ENCODE measurements around the gene ZC3H13.
"Not testable (repeated sequence)": the region's sequence is repeated elsewhere in the genome, so short reads cannot be mapped to it uniquely, and the experiment has no call there.

Gene ZC3H13

GRCh38 chr13:46010148-46010547, 42.4 kb downstream of the ZC3H13 start:
- in situ Hi-C loops (cut with MboI; ENCODE audit: low sequenced_read_pairs), result no loop called here

- in situ Hi-C loops (cut with MboI; ENCODE audit: low sequenced_read_pairs), result no loop called here
Observed at GRCh38 chr13:46008631-46009030, 43.9 kb downstream of the ZC3H13 start.

GRCh38 chr13:46006688-46007452, 45.7 kb downstream of the ZC3H13 start:
- in situ Hi-C loops (cut with MboI; ENCODE audit: low sequenced_read_pairs), result no loop called here

GRCh38 chr13:46004491-46004890, 48.1 kb downstream of the ZC3H13 start:
- in situ Hi-C loops (cut with MboI; ENCODE audit: low sequenced_read_pairs), result no loop called here

- in situ Hi-C loops (cut with MboI; ENCODE audit: low sequenced_read_pairs), result no loop called here
Observed at GRCh38 chr13:45996631-45997030, 55.9 kb downstream of the ZC3H13 start.

GRCh38 chr13:45995245-45995644, 57.3 kb downstream of the ZC3H13 start:
- in situ Hi-C loops (cut with MboI; ENCODE audit: low sequenced_read_pairs), result no loop called here

GRCh38 chr13:45994752-45995151, 57.8 kb downstream of the ZC3H13 start:
- in situ Hi-C loops (cut with MboI; ENCODE audit: low sequenced_read_pairs), result no loop called here

- in situ Hi-C loops (cut with MboI; ENCODE audit: low sequenced_read_pairs), result no loop called here
Observed at GRCh38 chr13:45989607-45990006, 62.9 kb downstream of the ZC3H13 start.

- in situ Hi-C loops (cut with MboI; ENCODE audit: low sequenced_read_pairs), result not testable (repeated sequence)
Observed at GRCh38 chr13:45981127-45981526, 71.4 kb downstream of the ZC3H13 start.

- in situ Hi-C loops (cut with MboI; ENCODE audit: low sequenced_read_pairs), result no loop called here
Observed at GRCh38 chr13:45975337-45975736, 77.2 kb downstream of the ZC3H13 start.

GRCh38 chr13:45974500-45974899, 78.0 kb downstream of the ZC3H13 start:
- in situ Hi-C loops (cut with MboI; ENCODE audit: low sequenced_read_pairs), result no loop called here

GRCh38 chr13:45967589-45967988, 85.0 kb downstream of the ZC3H13 start:
- in situ Hi-C loops (cut with MboI; ENCODE audit: low sequenced_read_pairs), result no loop called here

GRCh38 chr13:45966715-45967114, 85.8 kb downstream of the ZC3H13 start:
- in situ Hi-C loops (cut with MboI; ENCODE audit: low sequenced_read_pairs), result no loop called here

GRCh38 chr13:45961468-45961867, 91.1 kb downstream of the ZC3H13 start:
- in situ Hi-C loops (cut with MboI; ENCODE audit: low sequenced_read_pairs), result no loop called here

GRCh38 chr13:45954836-45955800, 97.4 kb downstream of the ZC3H13 start:
- in situ Hi-C loops (cut with MboI; ENCODE audit: low sequenced_read_pairs), result no loop called here

- in situ Hi-C loops (cut with MboI; ENCODE audit: low sequenced_read_pairs), result no loop called here
Observed at GRCh38 chr13:45953082-45953481, 99.5 kb downstream of the ZC3H13 start.

GRCh38 chr13:45951724-45952123, 100.8 kb downstream of the ZC3H13 start:
- in situ Hi-C loops (cut with MboI; ENCODE audit: low sequenced_read_pairs), result no loop called here

- in situ Hi-C loops (cut with MboI; ENCODE audit: low sequenced_read_pairs), result no loop called here
Observed at GRCh38 chr13:45951166-45951565, 101.4 kb downstream of the ZC3H13 start.

- in situ Hi-C loops (cut with MboI; ENCODE audit: low sequenced_read_pairs), result no loop called here
Observed at GRCh38 chr13:45950386-45951000, 102.1 kb downstream of the ZC3H13 start.

- in situ Hi-C loops (cut with MboI; ENCODE audit: low sequenced_read_pairs), result no loop called here
Observed at GRCh38 chr13:45949161-45949560, 103.4 kb downstream of the ZC3H13 start.

- in situ Hi-C loops (cut with MboI; ENCODE audit: low sequenced_read_pairs), result no loop called here
Observed at GRCh38 chr13:45943965-45944364, 108.6 kb downstream of the ZC3H13 start.

All from HL-60/S4 treated with retinoic acid at 250 ng/mL for 4 days and 3 days (cell line).